Trophoblast cell (in vitro differentiated cells and primary cell): ENCODE results near the gene PCSK5.
"Not testable (repeated sequence)": the region's sequence is repeated elsewhere in the genome, so short reads cannot be mapped to it uniquely, and the experiment has no call there.

Source experiments
- DNase-seq, 2 donors: peaks; one replicate each; pipeline ENCODE4 v3.0.0-alpha.2; 2016
- H2AFZ ChIP-seq: 2 replicates; pipeline ENCODE4 v1.6.1; 2013; ENCODE audit warnings: low read length, moderate library complexity, mild to moderate bottlenecking; ENCODE audit not compliant: insufficient read depth, poor library complexity
- H2AK5ac ChIP-seq: 2 replicates; pipeline ENCODE4 v1.6.1; 2013; ENCODE audit warnings: mild to moderate bottlenecking, low read length
- H2BK120ac ChIP-seq: 2 replicates; pipeline ENCODE4 v1.6.1; 2013; ENCODE audit warnings: low read length, mild to moderate bottlenecking, moderate library complexity; ENCODE audit not compliant: insufficient read depth, poor library complexity
- H2BK12ac ChIP-seq: 2 replicates; pipeline ENCODE4 v1.6.1; 2013; ENCODE audit warnings: mild to moderate bottlenecking, low read length, moderate library complexity
- H2BK5ac ChIP-seq: 2 replicates; pipeline ENCODE4 v1.6.1; 2013; ENCODE audit warnings: low read length, low read depth, moderate library complexity, mild to moderate bottlenecking; ENCODE audit not compliant: poor library complexity
- H3K14ac ChIP-seq: 2 replicates; pipeline ENCODE4 v1.6.1; 2013; ENCODE audit warnings: mild to moderate bottlenecking, low read length
- H3K18ac ChIP-seq: 2 replicates; pipeline ENCODE4 v1.6.1; 2013; ENCODE audit warnings: mild to moderate bottlenecking, low read length
- H3K23ac ChIP-seq: 2 replicates; pipeline ENCODE4 v1.6.1; 2013; ENCODE audit warnings: low read length
- H3K27ac ChIP-seq: 2 replicates; pipeline ENCODE4 v1.5.1; 2013; ENCODE audit warnings: low read depth, mild to moderate bottlenecking, inconsistent platforms, low read length, moderate library complexity
- H3K27me3 ChIP-seq: 2 replicates; pipeline ENCODE4 v1.6.1; 2013; ENCODE audit warnings: inconsistent platforms, mild to moderate bottlenecking, low read length, moderate library complexity; ENCODE audit not compliant: insufficient read depth
- H3K36me3 ChIP-seq, 2 experiments: 1 replicate in 1 of 2; 2 replicates in 1 of 2; pipeline ENCODE4 v1.6.1; 2013; ENCODE audit warnings: low read length in 2 of 2, mild to moderate bottlenecking in 2 of 2, moderate library complexity in 1 of 2; ENCODE audit not compliant: insufficient read depth in 2 of 2, control insufficient read depth in 1 of 2
- H3K4ac ChIP-seq: 2 replicates; pipeline ENCODE4 v1.6.1; 2013; ENCODE audit warnings: low read depth, mild to moderate bottlenecking, low read length, moderate library complexity
- H3K4me1 ChIP-seq, 2 experiments: 1 replicate in 1 of 2; 2 replicates in 1 of 2; pipeline ENCODE4 v1.6.1; 2013; ENCODE audit warnings: low read length in 2 of 2, mild to moderate bottlenecking in 2 of 2, moderate library complexity in 1 of 2; ENCODE audit not compliant: insufficient read depth in 2 of 2, control insufficient read depth in 1 of 2
- H3K4me2 ChIP-seq: 2 replicates; pipeline ENCODE4 v1.6.1; 2013; ENCODE audit warnings: inconsistent platforms, mild to moderate bottlenecking, low read length, moderate library complexity
- H3K4me3 ChIP-seq: 2 replicates; pipeline ENCODE4 v1.5.1; 2013; ENCODE audit warnings: mild to moderate bottlenecking, low read depth, low read length, inconsistent platforms
- H3K79me1 ChIP-seq: one replicate; pipeline ENCODE4 v1.6.1; 2013; ENCODE audit warnings: low read length
- H3K79me2 ChIP-seq: 2 replicates; pipeline ENCODE4 v1.6.1; 2013; ENCODE audit warnings: low read length, mild to moderate bottlenecking; ENCODE audit not compliant: control insufficient read depth, insufficient read depth, poor library complexity
- H3K9ac ChIP-seq: 2 replicates; pipeline ENCODE4 v1.6.1; 2013; ENCODE audit warnings: mild to moderate bottlenecking, low read length
- H3K9me3 ChIP-seq: 2 replicates; pipeline ENCODE4 v1.6.1; 2013; ENCODE audit warnings: low read depth, mild to moderate bottlenecking, control low read depth, inconsistent platforms, low read length; ENCODE audit not compliant: insufficient read depth
- H4K12ac ChIP-seq: 2 replicates; pipeline ENCODE4 v1.6.1; 2013; ENCODE audit warnings: low read depth, mild to moderate bottlenecking, low read length, moderate library complexity
- H4K8ac ChIP-seq: 2 replicates; pipeline ENCODE4 v1.6.1; 2013; ENCODE audit warnings: low read depth, mild to moderate bottlenecking, low read length, moderate library complexity
- H4K91ac ChIP-seq: one replicate; pipeline ENCODE4 v1.6.1; 2013; ENCODE audit warnings: low read depth, mild to moderate bottlenecking, low read length, moderate library complexity
- WGBS: extraction: QIAGEN DNeasy Blood & Tissue Kit; methylation state at CpG from one replicate; pipeline ENCODE4 v1.1.7; 2013; ENCODE audit warnings: missing lambda C conversion rate; ENCODE audit not compliant: insufficient read length, insufficient coverage; ENCODE audit errors: extremely low coverage; 5-methylcytosine and 5-hydroxymethylcytosine counted together

Gene PCSK5

GRCh38 chr9:75895112-75895511 is 4.6 kb downstream of the PCSK5 start:
- H3K27me3 ChIP-seq = no peaks in the 10 kb centered on the region
- 100% methylated on average over 1 of the region's 3 CpGs for WGBS
- H3K79me2 ChIP-seq = peaks cover 6% of the 10 kb centered on the region
- H3K36me3 ChIP-seq = peaks cover 0 to 2% of the 10 kb centered on the region in 2 experiments
- H4K12ac ChIP-seq = no peak overlapping the region
- peak in 1 of 2 donors; percentile 34 for DNase-seq
- H3K4ac ChIP-seq = no peak overlapping the region
- peaks cover 9% of the 10 kb centered on the region for H3K79me1 ChIP-seq
- H3K4me2 ChIP-seq = no peak overlapping the region
- no peak overlapping the region for H3K27ac ChIP-seq
- no peak overlapping the region for H2AK5ac ChIP-seq
- no peak overlapping the region for H2BK12ac ChIP-seq
- no peak overlapping the region for H3K4me3 ChIP-seq
- peaks cover 3 to 11% of the 10 kb centered on the region in 2 experiments for H3K4me1 ChIP-seq
- H4K91ac ChIP-seq = no peak overlapping the region
- H3K9ac ChIP-seq = no peak overlapping the region
- H3K18ac ChIP-seq = no peak overlapping the region
- no peak overlapping the region for H2BK5ac ChIP-seq
- H3K23ac ChIP-seq = no peak overlapping the region
- no peak overlapping the region for H3K14ac ChIP-seq
- no peak overlapping the region for H2BK120ac ChIP-seq
- H4K8ac ChIP-seq = no peak overlapping the region
- no peak overlapping the region for H2AFZ ChIP-seq
- H3K9me3 ChIP-seq = no peaks in the 10 kb centered on the region

GRCh38 chr9:75896193-75896592 is 5.7 kb downstream of the PCSK5 start:
- H2AK5ac ChIP-seq = no peak overlapping the region
- H4K8ac ChIP-seq = no peak overlapping the region
- peak overlapping the region; percentile 13 for H3K4me2 ChIP-seq
- H3K27me3 ChIP-seq = no peaks in the 10 kb centered on the region
- H3K4me3 ChIP-seq = no peak overlapping the region
- peaks cover 3 to 11% of the 10 kb centered on the region in 2 experiments for H3K4me1 ChIP-seq
- peaks cover 0 to 2% of the 10 kb centered on the region in 2 experiments for H3K36me3 ChIP-seq
- H3K23ac ChIP-seq = no peak overlapping the region
- DNase-seq = no peak
- no peak overlapping the region for H2BK120ac ChIP-seq
- peak overlapping the region; percentile 65 for H3K27ac ChIP-seq
- H2BK12ac ChIP-seq = no peak overlapping the region
- no peak overlapping the region for H2AFZ ChIP-seq
- no peak overlapping the region for H3K18ac ChIP-seq
- peaks cover under 1% of the 10 kb centered on the region for H3K79me1 ChIP-seq
- H3K9me3 ChIP-seq = no peaks in the 10 kb centered on the region
- no peak overlapping the region for H4K12ac ChIP-seq
- peaks cover under 1% of the 10 kb centered on the region for H3K79me2 ChIP-seq
- no peak overlapping the region for H3K4ac ChIP-seq
- no CpG with 5 or more reads among the region's 3 CpGs for WGBS
- H3K9ac ChIP-seq = no peak overlapping the region
- H4K91ac ChIP-seq = no peak overlapping the region
- no peak overlapping the region for H3K14ac ChIP-seq
- H2BK5ac ChIP-seq = no peak overlapping the region

- not testable (repeated sequence) for H3K79me2 ChIP-seq, H2AFZ ChIP-seq, H3K9me3 ChIP-seq, H3K4me3 ChIP-seq, H3K27me3 ChIP-seq, H3K79me1 ChIP-seq, H2BK120ac ChIP-seq, H3K18ac ChIP-seq, H3K4me1 ChIP-seq, H3K14ac ChIP-seq, H3K4ac ChIP-seq, H4K8ac ChIP-seq, H3K9ac ChIP-seq, H3K4me2 ChIP-seq, DNase-seq, H4K91ac ChIP-seq, H3K36me3 ChIP-seq, H4K12ac ChIP-seq, H2BK12ac ChIP-seq, H3K23ac ChIP-seq, H2AK5ac ChIP-seq, H3K27ac ChIP-seq, H2BK5ac ChIP-seq
- WGBS = no CpG with 5 or more reads among the region's 7 CpGs
These were observed 10.5 kb downstream of the PCSK5 start for GRCh38 chr9:75900893-75901524.

- Histone ChIP-seq H3K18ac (no peak overlapping the region), H2BK5ac (no peak overlapping the region), H3K9me3 (no peaks in the 10 kb centered on the region), H2BK12ac (no peak overlapping the region), H2AFZ (no peak overlapping the region), H3K4me1 (peaks cover 1 to 2% of the 10 kb centered on the region in 2 experiments), H4K91ac (no peak overlapping the region), H4K8ac (no peak overlapping the region), H3K27ac (no peak overlapping the region), H2AK5ac (no peak overlapping the region), H3K23ac (no peak overlapping the region), H3K79me2 (no peaks in the 10 kb centered on the region), H3K4me3 (no peak overlapping the region), H3K36me3 (no peaks in the 10 kb centered on the region), H3K4me2 (no peak overlapping the region), H2BK120ac (no peak overlapping the region), H4K12ac (no peak overlapping the region), H3K4ac (no peak overlapping the region), H3K9ac (no peak overlapping the region), H3K79me1 (peaks cover 2% of the 10 kb centered on the region), H3K27me3 (no peaks in the 10 kb centered on the region), H3K14ac (no peak overlapping the region)
- peak; percentile 68 to 88 for DNase-seq
- no CpG with 5 or more reads among the region's 5 CpGs for WGBS
These were observed 13.4 kb downstream of the PCSK5 start for GRCh38 chr9:75903785-75904360.
